H9 (cell line): Measurements from ENCODE around the gene FGA. TPM values are rescaled to one million over a fixed set of nuclear protein-coding genes. Genes with fewer than 3 reads are reported as not detected.
"Not testable (repeated sequence)": the region's sequence is repeated elsewhere in the genome, so short reads cannot be mapped to it uniquely, and the experiment has no call there.

ENCODE experiments used
- DNase-seq: peaks from one replicate; pipeline ENCODE4 v3.0.0-alpha.2; 2017
- H2AFZ ChIP-seq: one replicate; pipeline ENCODE4 v1.6.1; 2013; ENCODE audit warnings: mild to moderate bottlenecking, low read length, control low read depth, moderate library complexity
- H2AK5ac ChIP-seq: 2 replicates; pipeline ENCODE4 v1.6.1; 2013; ENCODE audit warnings: low read length, control low read depth, mixed read lengths; ENCODE audit not compliant: insufficient read length
- H2BK120ac ChIP-seq: one replicate; pipeline ENCODE4 v1.6.1; 2013; ENCODE audit warnings: low read depth, mild to moderate bottlenecking, low read length, control low read depth, inconsistent platforms; ENCODE audit not compliant: poor library complexity, severe bottlenecking
- H2BK12ac ChIP-seq: 2 replicates; pipeline ENCODE4 v1.6.1; 2013; ENCODE audit warnings: low read length, control low read depth, mixed read lengths, low read depth; ENCODE audit not compliant: insufficient read length
- H2BK15ac ChIP-seq: 2 replicates; pipeline ENCODE4 v1.6.1; 2013; ENCODE audit warnings: low read depth, low read length, control low read depth
- H2BK20ac ChIP-seq: one replicate; pipeline ENCODE4 v1.6.1; 2013; ENCODE audit warnings: low read depth, mild to moderate bottlenecking, low read length, control low read depth, inconsistent platforms; ENCODE audit not compliant: poor library complexity, severe bottlenecking
- H2BK5ac ChIP-seq: 2 replicates; pipeline ENCODE4 v1.6.1; 2013; ENCODE audit warnings: low read length, control low read depth, mixed read lengths; ENCODE audit not compliant: insufficient read length
- H3K14ac ChIP-seq: 2 replicates; pipeline ENCODE4 v1.6.1; 2013; ENCODE audit warnings: low read length, control low read depth; ENCODE audit not compliant: insufficient read depth
- H3K18ac ChIP-seq: 2 replicates; pipeline ENCODE4 v1.6.1; 2013; ENCODE audit warnings: low read depth, mild to moderate bottlenecking, mixed read lengths, low read length, control low read depth; ENCODE audit not compliant: insufficient read length
- H3K23ac ChIP-seq: 2 replicates; pipeline ENCODE4 v1.6.1; 2013; ENCODE audit warnings: low read length, control low read depth, mixed read lengths, low read depth; ENCODE audit not compliant: insufficient read length
- H3K23me2 ChIP-seq: 2 replicates; pipeline ENCODE4 v1.6.1; 2013; ENCODE audit warnings: low read depth, mild to moderate bottlenecking, mixed read lengths, low read length, control low read depth; ENCODE audit not compliant: insufficient read length, poor library complexity, severe bottlenecking
- H3K27ac ChIP-seq: 2 replicates; pipeline ENCODE4 v1.5.1; 2013; ENCODE audit warnings: low read length, control low read depth, mixed read lengths, low read depth; ENCODE audit not compliant: insufficient read length
- H3K27me3 ChIP-seq: 2 replicates; pipeline ENCODE4 v1.6.1; 2013; ENCODE audit warnings: low read length, control low read depth, inconsistent platforms; ENCODE audit not compliant: insufficient read depth
- H3K4ac ChIP-seq: 2 replicates; pipeline ENCODE4 v1.6.1; 2013; ENCODE audit warnings: low read depth, mild to moderate bottlenecking, control low read depth, inconsistent platforms, low read length, moderate library complexity
- H3K4me1 ChIP-seq: 2 replicates; pipeline ENCODE4 v1.6.1; 2013; ENCODE audit warnings: low read length, control low read depth, inconsistent platforms; ENCODE audit not compliant: insufficient read depth
- H3K4me2 ChIP-seq: 2 replicates; pipeline ENCODE4 v1.6.1; 2013; ENCODE audit warnings: low read length, control low read depth, mixed read lengths; ENCODE audit not compliant: insufficient read length, insufficient read depth
- H3K56ac ChIP-seq: 2 replicates; pipeline ENCODE4 v1.6.1; 2013; ENCODE audit warnings: low read depth, mild to moderate bottlenecking, mixed read lengths, low read length, control low read depth; ENCODE audit not compliant: insufficient read length
- H3K79me1 ChIP-seq: 2 replicates; pipeline ENCODE4 v1.6.1; 2013; ENCODE audit warnings: low read depth, mild to moderate bottlenecking, moderate library complexity, low read length, control low read depth, inconsistent platforms; ENCODE audit not compliant: insufficient read depth, poor library complexity, severe bottlenecking
- H3K79me2 ChIP-seq: 2 replicates; pipeline ENCODE4 v1.6.1; 2013; ENCODE audit warnings: low read length, control low read depth, inconsistent platforms; ENCODE audit not compliant: insufficient read depth
- H3K9ac ChIP-seq: 2 replicates; pipeline ENCODE4 v1.6.1; 2013; ENCODE audit warnings: low read length, control low read depth, mixed read lengths; ENCODE audit not compliant: insufficient read length; ENCODE audit errors: extremely low read depth
- H3K9me3 ChIP-seq: one replicate; pipeline ENCODE4 v1.6.1; 2013; ENCODE audit warnings: low read depth, low read length, inconsistent platforms; ENCODE audit not compliant: control insufficient read depth
- H3T11ph ChIP-seq: one replicate; pipeline ENCODE4 v1.6.1; 2013; ENCODE audit warnings: mild to moderate bottlenecking, low read length, control low read depth, inconsistent platforms
- H4K20me1 ChIP-seq: one replicate; pipeline ENCODE4 v1.6.1; 2013; ENCODE audit not compliant: control insufficient read depth, insufficient read length, insufficient read depth
- H4K5ac ChIP-seq: 2 replicates; pipeline ENCODE4 v1.6.1; 2013; ENCODE audit warnings: low read depth, mild to moderate bottlenecking, mixed read lengths, low read length, control low read depth; ENCODE audit not compliant: insufficient read length
- H4K8ac ChIP-seq: replicated peaks from 2 replicates; pipeline ENCODE4 v1.6.1; 2013; ENCODE audit warnings: low read length, control low read depth, mixed read lengths, low read depth; ENCODE audit not compliant: insufficient read length
- H4K91ac ChIP-seq: 2 replicates; pipeline ENCODE4 v1.6.1; 2013; ENCODE audit warnings: low read depth, mild to moderate bottlenecking, moderate library complexity, mixed read lengths, low read length, control low read depth; ENCODE audit not compliant: insufficient read length
- H3K27ac Mint-ChIP-seq, 3 experiments: 2 replicates in 2 of 3; 3 replicates in 1 of 3; pipeline ENCODE4 v1.8.0; 2020 to 2021; ENCODE audit warnings: mixed read lengths in 3 of 3, mild to moderate bottlenecking in 1 of 3, moderate library complexity in 1 of 3
- H3K27me3 Mint-ChIP-seq: 2 replicates; pipeline ENCODE4 v1.8.0; 2021; ENCODE audit warnings: low read depth, mild to moderate bottlenecking, moderate library complexity, mixed read lengths
- H3K36me3 Mint-ChIP-seq, 3 experiments: 2 replicates in 2 of 3; 3 replicates in 1 of 3; pipeline ENCODE4 v1.8.0; 2020 to 2021; ENCODE audit warnings: low read depth in 3 of 3, mixed read lengths in 3 of 3; ENCODE audit not compliant: insufficient read depth in 1 of 3
- H3K4me1 Mint-ChIP-seq, 2 experiments: 2 replicates each; pipeline ENCODE4 v1.8.0; 2020; ENCODE audit warnings: mixed read lengths in 2 of 2
- H3K4me3 Mint-ChIP-seq, 2 experiments: 2 replicates in 1 of 2; 3 replicates in 1 of 2; pipeline ENCODE4 v1.8.0; 2020 to 2021; ENCODE audit warnings: mild to moderate bottlenecking in 2 of 2, mixed read lengths in 2 of 2, moderate library complexity in 1 of 2
- H3K9me3 Mint-ChIP-seq, 2 experiments: 2 replicates in 1 of 2; 3 replicates in 1 of 2; pipeline ENCODE4 v1.8.0; 2020; ENCODE audit warnings: mild to moderate bottlenecking in 2 of 2, mixed read lengths in 2 of 2, moderate library complexity in 1 of 2
- CTCF ChIP-seq: fragments of 200-600 bp; sonication (generic); conservative IDR thresholded peaks from 3 replicates; pipeline ENCODE4 v1.8.0; 2021; ENCODE audit warnings: antibody characterized with exemption, mild to moderate bottlenecking
- WGBS: extraction: QIAGEN DNeasy Blood & Tissue Kit; methylation state at CpG from one replicate; pipeline ENCODE4 v1.1.7; 2013; ENCODE audit warnings: missing lambda C conversion rate, low lambda C conversion rate, mixed read lengths; ENCODE audit not compliant: insufficient read length; ENCODE audit errors: extremely low coverage; 5-methylcytosine and 5-hydroxymethylcytosine counted together
- total RNA-seq: library from RNA; stranded (reverse); gene quantifications from 2 replicates; pipeline ENCODE4 v1.2.1, GENCODE V29; 2021

Gene FGA
- total RNA-seq, 1 experiment from 2014 or later, result not detected

GRCh38 chr4:154597798-154598774, 7.5 kb upstream of the FGA start:
- no peaks in the 10 kb centered on the region for H3K23me2 ChIP-seq

GRCh38 chr4:154597281-154597680, 6.7 kb upstream of the FGA start:
- H2BK12ac ChIP-seq, H4K8ac ChIP-seq, H3K36me3 Mint-ChIP-seq, H2BK120ac ChIP-seq, H3K4me2 ChIP-seq, DNase-seq, H3K4ac ChIP-seq, H2AFZ ChIP-seq, H2AK5ac ChIP-seq, H3K14ac ChIP-seq, H3K27me3 ChIP-seq, H3K27ac ChIP-seq, H3K4me1 ChIP-seq, H3K23ac ChIP-seq, H3K27me3 Mint-ChIP-seq, H4K91ac ChIP-seq, H3K18ac ChIP-seq, H2BK15ac ChIP-seq, H3K79me2 ChIP-seq, H3K23me2 ChIP-seq, H3K9ac ChIP-seq, H3K56ac ChIP-seq, H3K9me3 ChIP-seq, H3K4me3 Mint-ChIP-seq, H3K79me1 ChIP-seq, H3K4me1 Mint-ChIP-seq, H2BK5ac ChIP-seq, H3T11ph ChIP-seq, H2BK20ac ChIP-seq, H4K5ac ChIP-seq, H3K9me3 Mint-ChIP-seq, H4K20me1 ChIP-seq, H3K27ac Mint-ChIP-seq: not testable (repeated sequence)
- WGBS, result no CpG with 5 or more reads among the region's 11 CpGs

More at GRCh38 chr4:154597798-154598774, 7.5 kb upstream of the FGA start:
- Histone ChIP-seq H4K20me1 (no peaks in the 10 kb centered on the region), H4K91ac (no peak overlapping the region), H3K14ac (no peak overlapping the region), H3T11ph (no peak overlapping the region), H2BK12ac (no peak overlapping the region), H2BK20ac (no peak overlapping the region), H4K8ac (no peak overlapping the region), H3K56ac (no peak overlapping the region), H3K27ac (no peak overlapping the region), H3K4ac (no peak overlapping the region), H3K79me2 (no peaks in the 10 kb centered on the region), H2BK120ac (no peak overlapping the region), H2BK5ac (no peak overlapping the region), H2BK15ac (no peak overlapping the region), H3K23ac (no peak overlapping the region), H3K4me1 (no peaks in the 10 kb centered on the region), H3K9me3 (no peaks in the 10 kb centered on the region), H3K79me1 (no peaks in the 10 kb centered on the region), H3K4me2 (no peak overlapping the region), H3K18ac (no peak overlapping the region), H3K27me3 (no peaks in the 10 kb centered on the region), H2AFZ (no peak overlapping the region), H2AK5ac (no peak overlapping the region), H4K5ac (no peak overlapping the region), H3K9ac (no peak overlapping the region)
- no CpG with 5 or more reads among the region's 7 CpGs for WGBS
- H3K36me3 Mint-ChIP-seq, result no peaks in the 10 kb centered on the region
- H3K27me3 Mint-ChIP-seq, result no peaks in the 10 kb centered on the region
- no peak for TF ChIP-seq CTCF
- H3K4me3 Mint-ChIP-seq, result no peak overlapping the region
- H3K4me1 Mint-ChIP-seq, result no peaks in the 10 kb centered on the region
- H3K9me3 Mint-ChIP-seq, result no peaks in the 10 kb centered on the region
- no peak overlapping the region for H3K27ac Mint-ChIP-seq
- DNase-seq, result no peak
